ENCODE measurements around the gene BCAS3.

- TF ChIP-seq CTCF (IDR thresholded peaks at IDR 0.05) (no peak), POLR2A (IDR thresholded peaks at IDR 0.05) (no peak)
Observed at GRCh38 chr17:60678118-60678444, 430 bp downstream of the BCAS3 start.
